ENCODE results near the gene MYO5B. TPM values are rescaled to one million over a fixed set of nuclear protein-coding genes. Genes with fewer than 3 reads are reported as not detected.

MYO5B gene
- total and polyA plus RNA-seq, 9 of the 15 experiments (the other 6 are each of a cell fraction or from before 2014, with no cell fraction given), result 0.07 to 0.42 (median 0.28) TPM

DNA sequence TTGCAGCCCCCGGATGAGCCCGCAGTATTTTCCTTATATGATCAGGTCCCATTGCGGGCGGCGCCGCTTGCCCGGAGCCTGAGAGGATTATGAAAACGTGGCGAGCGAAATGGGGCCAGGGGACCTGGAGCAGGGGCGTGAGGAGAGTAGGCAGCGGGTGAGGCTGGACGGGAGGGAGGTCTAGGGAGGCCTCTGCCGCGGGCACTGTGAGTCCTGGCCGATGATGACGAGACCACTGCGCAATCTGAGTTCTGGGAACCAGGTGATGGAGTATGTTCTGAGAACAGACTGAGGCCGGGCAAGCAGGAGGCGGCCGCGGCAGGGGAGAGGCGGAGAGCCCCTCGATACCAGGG lies 380.8 kb downstream of the MYO5B start (continued):
- TF ChIP-seq, protein P1, sequence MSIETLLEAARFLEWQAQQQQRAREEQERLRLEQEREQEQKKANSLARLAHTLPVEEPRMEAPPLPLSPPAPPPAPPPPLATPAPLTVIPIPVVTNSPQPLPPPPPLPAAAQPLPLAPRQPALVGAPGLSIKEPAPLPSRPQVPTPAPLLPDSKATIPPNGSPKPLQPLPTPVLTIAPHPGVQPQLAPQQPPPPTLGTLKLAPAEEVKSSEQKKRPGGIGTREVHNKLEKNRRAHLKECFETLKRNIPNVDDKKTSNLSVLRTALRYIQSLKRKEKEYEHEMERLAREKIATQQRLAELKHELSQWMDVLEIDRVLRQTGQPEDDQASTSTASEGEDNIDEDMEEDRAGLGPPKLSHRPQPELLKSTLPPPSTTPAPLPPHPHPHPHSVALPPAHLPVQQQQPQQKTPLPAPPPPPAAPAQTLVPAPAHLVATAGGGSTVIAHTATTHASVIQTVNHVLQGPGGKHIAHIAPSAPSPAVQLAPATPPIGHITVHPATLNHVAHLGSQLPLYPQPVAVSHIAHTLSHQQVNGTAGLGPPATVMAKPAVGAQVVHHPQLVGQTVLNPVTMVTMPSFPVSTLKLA (conservative IDR thresholded peaks at IDR 0.05), result 0 out of 4 replicates have a peak, but pooled peaks of 1 of the 2 experiments have one; percentile 13
- TF ChIP-seq CSDE1 (IDR thresholded peaks at IDR 0.05), result no peak
- no peak for TF ChIP-seq GATAD2A (IDR thresholded peaks at IDR 0.05)
- peak; percentile 53; the same call in 1 of the 2 replicates for TF ChIP-seq CEBPG (CRISPR knock-in tag; IDR thresholded peaks at IDR 0.05)
- peak; percentile 22 to 31; a peak in 1 of 4 replicates for TF ChIP-seq CEBPG (tag; conservative IDR thresholded peaks at IDR 0.05 in 1 of 2, IDR thresholded peaks at IDR 0.05 in 1 of 2)
- TF ChIP-seq POLR2B (IDR thresholded peaks at IDR 0.05; ENCODE audit: low read depth, partially characterized antibody), result no peak
- no peak for TF ChIP-seq NCOA1 (IDR thresholded peaks at IDR 0.05; ENCODE audit: low read depth)
- no peak for TF ChIP-seq JUNB (CRISPR knock-in tag; conservative IDR thresholded peaks at IDR 0.05)

DNA sequence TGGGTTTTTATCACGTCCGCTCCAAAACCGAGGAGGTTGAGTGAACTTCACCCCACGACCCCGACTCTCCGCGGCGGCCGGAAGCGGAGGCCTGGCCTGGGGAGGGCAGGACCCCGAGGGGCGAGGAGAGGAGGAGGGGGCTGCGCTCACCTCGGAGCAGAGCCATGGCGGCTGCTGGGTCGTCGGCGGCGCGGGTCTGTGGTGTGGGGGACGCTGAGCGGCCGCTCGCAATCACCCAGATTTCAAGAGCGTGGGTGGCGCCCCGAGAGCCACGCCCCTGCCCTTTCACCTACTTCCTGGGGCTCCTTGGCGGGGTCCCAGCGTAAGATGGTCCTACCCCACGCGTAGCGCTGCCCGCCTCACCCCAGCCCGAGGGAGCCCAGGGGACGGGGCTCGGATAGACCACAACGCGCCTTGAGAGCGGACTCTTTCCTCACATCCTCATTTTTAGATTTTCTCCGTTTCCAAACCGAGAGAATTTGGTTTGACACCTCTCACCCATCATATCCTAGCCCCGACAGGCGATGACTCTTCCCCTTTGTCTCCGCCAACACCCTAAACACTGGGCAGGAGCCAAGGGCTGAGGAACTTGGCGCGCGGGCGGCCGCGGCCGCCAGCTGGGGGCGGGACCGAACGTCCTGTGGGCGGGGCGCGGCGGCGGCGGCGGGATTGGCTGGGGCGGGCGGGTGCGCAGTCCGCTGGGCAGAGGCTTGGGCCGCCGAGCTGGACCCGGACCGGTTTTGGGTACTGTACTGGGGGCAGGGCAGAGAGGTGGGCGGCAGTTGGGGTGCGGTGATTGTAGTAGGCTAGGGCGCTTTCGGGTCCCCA lies 381.4 kb downstream of the MYO5B start, which contains the start of gene ACAA2:
Gene ACAA2, minus strand, starts transcription at position 215 of the 828 bp plus-strand sequence. Its CDS starts 49 bp downstream, at position 166.
- BruUV-seq (replicated peaks), result no TSS peak
- Histone ChIP-seq H3K9me1 (ENCODE audit: control insufficient read depth, insufficient read depth, low read length) (no peaks in the 10 kb centered on the region), H3K4me1 (replicated peaks in 1 of 2; ENCODE audit: control insufficient read depth in 2 of 2, insufficient read depth in 2 of 2, low read length in 2 of 2) (peaks cover 8 to 21% of the 10 kb centered on the region in 2 experiments; a peak in 4 of 5 replicates), H3K4me2 (ENCODE audit: insufficient read depth, low read length) (peak within 1 kb of the TSS; percentile 88), H3K27me3 (ENCODE audit: control insufficient read depth in 2 of 2, insufficient read depth in 2 of 2, low read length in 2 of 2) (no peaks in the 10 kb centered on the region), H3K9me3 (replicated peaks; ENCODE audit: control insufficient read depth, insufficient read depth, low read depth, low read length) (no peaks in the 10 kb centered on the region; the same call in 1 of the 2 replicates), H4K20me1 (replicated peaks; ENCODE audit: control insufficient read depth, insufficient read depth, low read length) (no peaks in the 10 kb centered on the region), H3K36me3 (ENCODE audit: control insufficient read depth, insufficient read depth, low read length) (no peaks in the 10 kb centered on the region), H3K9ac (ENCODE audit: insufficient read depth in 1 of 2, low read depth in 2 of 2, low read length in 2 of 2) (peak within 1 kb of the TSS; percentile 86 to 92), H3K27ac (ENCODE audit: extremely low read depth, low read depth, low read length) (peak within 1 kb of the TSS; percentile 88), H2AFZ (ENCODE audit: low read depth, low read length) (peak within 1 kb of the TSS; percentile 96), H3K4me3 (peak within 1 kb of the TSS; percentile 62), H3K79me2 (ENCODE audit: control insufficient read depth, insufficient read depth, low read length) (peaks cover 10% of the 10 kb centered on the region; the same call in 2 of the 3 replicates)
- CTCF ChIA-PET (ENCODE audit: low intra/inter-chr PET ratio), result no interaction called here
- intact Hi-C loops (cut with micrococcal nuclease), result no loop called here
- peak; percentile 95 for ATAC-seq
- POLR2A ChIA-PET, result interaction anchor here (0.5 to 1.9 kb wide), 4 partner anchors 9 to 328 kb away, joined by 3 to 5 read pairs (median 3); no protein-coding TSS in a partner anchor
- 0% methylated on average over 24 of the region's 74 CpGs for WGBS (ENCODE audit: insufficient coverage, low coverage, missing lambda C conversion rate)
- DNase-seq (ENCODE audit: extremely low read depth in 1 of 4, low spot score in 3 of 4), result peak; percentile 72 to 79 (median 73)
- in situ Hi-C loops (cut with MboI), result no loop called here
- no peak for FAIRE-seq
- TF ChIP-seq, protein P2, sequence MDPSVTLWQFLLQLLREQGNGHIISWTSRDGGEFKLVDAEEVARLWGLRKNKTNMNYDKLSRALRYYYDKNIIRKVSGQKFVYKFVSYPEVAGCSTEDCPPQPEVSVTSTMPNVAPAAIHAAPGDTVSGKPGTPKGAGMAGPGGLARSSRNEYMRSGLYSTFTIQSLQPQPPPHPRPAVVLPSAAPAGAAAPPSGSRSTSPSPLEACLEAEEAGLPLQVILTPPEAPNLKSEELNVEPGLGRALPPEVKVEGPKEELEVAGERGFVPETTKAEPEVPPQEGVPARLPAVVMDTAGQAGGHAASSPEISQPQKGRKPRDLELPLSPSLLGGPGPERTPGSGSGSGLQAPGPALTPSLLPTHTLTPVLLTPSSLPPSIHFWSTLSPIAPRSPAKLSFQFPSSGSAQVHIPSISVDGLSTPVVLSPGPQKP (CRISPR knock-in tag; IDR thresholded peaks at IDR 0.05), result no peak
- TF ChIP-seq NEUROD1 (IDR thresholded peaks at IDR 0.05; ENCODE audit: borderline replicate concordance, low read depth, low read length, partially characterized antibody), result no peak
- TF ChIP-seq SP1 (CRISPR knock-in tag; IDR thresholded peaks at IDR 0.05), result no peak
- TF ChIP-seq TBP (optimal IDR thresholded peaks at IDR 0.05; ENCODE audit: low read depth, low read length), result peak; percentile 43
- no peak for TF ChIP-seq NR2C1 (IDR thresholded peaks at IDR 0.05)
- 0 out of 2 replicates have a peak, but pooled peaks have one; percentile 28 for TF ChIP-seq NR2C1 (tag; IDR thresholded peaks at IDR 0.05)
- TF ChIP-seq, protein P3, sequence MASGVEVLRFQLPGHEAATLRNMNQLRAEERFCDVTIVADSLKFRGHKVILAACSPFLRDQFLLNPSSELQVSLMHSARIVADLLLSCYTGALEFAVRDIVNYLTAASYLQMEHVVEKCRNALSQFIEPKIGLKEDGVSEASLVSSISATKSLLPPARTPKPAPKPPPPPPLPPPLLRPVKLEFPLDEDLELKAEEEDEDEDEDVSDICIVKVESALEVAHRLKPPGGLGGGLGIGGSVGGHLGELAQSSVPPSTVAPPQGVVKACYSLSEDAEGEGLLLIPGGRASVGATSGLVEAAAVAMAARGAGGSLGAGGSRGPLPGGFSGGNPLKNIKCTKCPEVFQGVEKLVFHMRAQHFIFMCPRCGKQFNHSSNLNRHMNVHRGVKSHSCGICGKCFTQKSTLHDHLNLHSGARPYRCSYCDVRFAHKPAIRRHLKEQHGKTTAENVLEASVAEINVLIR (CRISPR knock-in tag; IDR thresholded peaks at IDR 0.05), result no peak
- TF ChIP-seq CXXC5 (CRISPR knock-in tag; IDR thresholded peaks at IDR 0.05), result peak; percentile 37
- TF ChIP-seq CREM (IDR thresholded peaks at IDR 0.05; ENCODE audit: low read depth), result 0 out of 2 replicates have a peak, but pooled peaks have one; percentile 1
- TF ChIP-seq SP2 (IDR thresholded peaks at IDR 0.05; ENCODE audit: extremely low read depth, low read depth, low read length, poor library complexity, severe bottlenecking), result no peak
